GM21825 (cell line): Measurements from ENCODE around the gene APOBEC3B.
"Not testable (repeated sequence)": the region's sequence is repeated elsewhere in the genome, so short reads cannot be mapped to it uniquely, and the experiment has no call there.

ENCODE experiments used
- ATAC-seq: cut with Tn5 transposase; IDR thresholded peaks from one replicate; pipeline ENCODE4 v1.9.1; 2021; ENCODE audit warnings: mild to moderate bottlenecking, moderate library complexity; ENCODE audit not compliant: unreplicated experiment

APOBEC3B gene

GRCh38 chr22:38965614-38966379 lies 16.4 kb upstream of the APOBEC3B start:
- ATAC-seq: no peak

GRCh38 chr22:38966380-38966702 lies 15.8 kb upstream of the APOBEC3B start:
- ATAC-seq: no peak

- ATAC-seq: no peak
Observed at GRCh38 chr22:38966942-38967341, 15.2 kb upstream of the APOBEC3B start.

- ATAC-seq: no peak
Observed at GRCh38 chr22:38967451-38968450, 14.4 kb upstream of the APOBEC3B start.

GRCh38 chr22:38968801-38969200 lies 13.3 kb upstream of the APOBEC3B start:
- ATAC-seq: no peak

GRCh38 chr22:38970551-38970950 lies 11.6 kb upstream of the APOBEC3B start:
- no peak for ATAC-seq

GRCh38 chr22:38971202-38971601 lies 10.9 kb upstream of the APOBEC3B start:
- no peak for ATAC-seq

GRCh38 chr22:38971791-38972190 lies 10.4 kb upstream of the APOBEC3B start:
- ATAC-seq: no peak

- ATAC-seq: no peak
Observed at GRCh38 chr22:38972558-38972957, 9.6 kb upstream of the APOBEC3B start.

- no peak for ATAC-seq
Observed at GRCh38 chr22:38973289-38974169, 8.6 kb upstream of the APOBEC3B start.

- ATAC-seq: no peak
Observed at GRCh38 chr22:38974170-38974825, 7.8 kb upstream of the APOBEC3B start.

GRCh38 chr22:38974826-38975175 lies 7.3 kb upstream of the APOBEC3B start:
- ATAC-seq: no peak

- not testable (repeated sequence) for ATAC-seq
Observed at GRCh38 chr22:38977289-38977688, 4.9 kb upstream of the APOBEC3B start.

GRCh38 chr22:38980587-38980986 lies 1.6 kb upstream of the APOBEC3B start:
- ATAC-seq: not testable (repeated sequence)

GRCh38 chr22:38981005-38981991 lies 849 bp upstream of the APOBEC3B start:
- ATAC-seq: peak; percentile 0

GRCh38 chr22:38984224-38984623 lies 2.1 kb downstream of the APOBEC3B start:
- ATAC-seq: no peak

GRCh38 chr22:38984784-38985757 lies 2.9 kb downstream of the APOBEC3B start:
- ATAC-seq: peak; percentile 68

- ATAC-seq: no peak
Observed at GRCh38 chr22:38986629-38987028, 4.5 kb downstream of the APOBEC3B start.
